ENCODE results near the gene USP9X. TPM values are rescaled to one million over a fixed set of nuclear protein-coding genes. Genes with fewer than 3 reads are reported as not detected.

Gene USP9X
- total and polyA plus RNA-seq, 9 of the 15 experiments (the other 6 are each of a cell fraction or from before 2014, with no cell fraction given), result 10.9 to 47.8 (median 29.5) TPM

DNA sequence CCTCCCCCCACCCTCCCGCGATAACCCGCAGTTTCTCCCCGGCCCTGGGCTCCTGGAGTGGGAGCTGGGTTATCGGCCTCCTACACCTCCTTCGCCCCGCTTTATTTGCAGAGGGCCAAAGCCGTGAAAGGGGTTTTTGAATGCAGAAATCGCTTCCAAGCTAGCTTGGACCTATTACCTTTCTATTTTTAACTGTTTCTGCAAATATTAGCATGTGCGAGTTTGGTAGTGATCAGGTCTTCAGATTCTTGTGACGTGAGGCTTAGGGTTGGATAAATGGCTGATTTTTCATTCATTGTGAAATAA, 1.3 kb downstream of the USP9X start:
- BruUV-seq (replicated peaks), result no TSS peak
- no peaks in the 10 kb centered on the region for H3K9me3 ChIP-seq (replicated peaks; ENCODE audit: control insufficient read depth, insufficient read depth, low read depth, low read length)
- FAIRE-seq (no peak), DNase-seq (ENCODE audit: extremely low read depth in 1 of 4, low spot score in 3 of 4) (peak in 2 of 4 experiments; percentile 78 to 86), ATAC-seq (peak; percentile 66)
- H3K27me3 ChIP-seq (ENCODE audit: control insufficient read depth in 2 of 2, insufficient read depth in 2 of 2, low read length in 2 of 2), result no peaks in the 10 kb centered on the region
- H3K27ac ChIP-seq (ENCODE audit: extremely low read depth, low read depth, low read length), result peak overlapping the region; percentile 100
- peak overlapping the region; percentile 90 for H3K4me3 ChIP-seq
- WGBS (ENCODE audit: insufficient coverage, low coverage, missing lambda C conversion rate), result 0% methylated on average over 11 of the region's 11 CpGs
- H3K9me1 ChIP-seq (ENCODE audit: control insufficient read depth, insufficient read depth, low read length), result no peaks in the 10 kb centered on the region
- peaks cover 33% of the 10 kb centered on the region for H4K20me1 ChIP-seq (replicated peaks; ENCODE audit: control insufficient read depth, insufficient read depth, low read length)
- peak overlapping the region; percentile 85 for H3K4me2 ChIP-seq (ENCODE audit: insufficient read depth, low read length)
- H3K79me2 ChIP-seq (ENCODE audit: control insufficient read depth, insufficient read depth, low read length), result peaks cover 63% of the 10 kb centered on the region
- ChIA-PET POLR2A (interaction anchor here (0.6 to 1.9 kb wide), 7 partner anchors 9 to 212 kb away, joined by 3 to 7 read pairs (median 3); no protein-coding TSS in a partner anchor), CTCF (ENCODE audit: low intra/inter-chr PET ratio) (no interaction called here)
- peak overlapping the region; percentile 91 to 99 for H3K9ac ChIP-seq (ENCODE audit: insufficient read depth in 1 of 2, low read depth in 2 of 2, low read length in 2 of 2)
- H2AFZ ChIP-seq (ENCODE audit: low read depth, low read length), result no peak overlapping the region
- in situ Hi-C loops (cut with MboI) (no loop called here), intact Hi-C loops (cut with micrococcal nuclease) (loop anchor here (5.0 kb wide), 2 partner anchors 59 to 74 kb away; no protein-coding TSS in a partner anchor)
- peaks cover 26% of the 10 kb centered on the region for H3K36me3 ChIP-seq (ENCODE audit: control insufficient read depth, insufficient read depth, low read length)
- peaks cover 11 to 16% of the 10 kb centered on the region in 2 experiments; a peak in 4 of 5 replicates for H3K4me1 ChIP-seq (replicated peaks in 1 of 2; ENCODE audit: control insufficient read depth in 2 of 2, insufficient read depth in 2 of 2, low read length in 2 of 2)
- TF ChIP-seq SMAD1 (IDR thresholded peaks at IDR 0.05; ENCODE audit: low read depth, low read length, partially characterized antibody) (no peak), ZNF778 (CRISPR knock-in tag; IDR thresholded peaks at IDR 0.05) (no peak), HOMEZ (CRISPR knock-in tag; IDR thresholded peaks at IDR 0.05) (no peak), SIRT6 (IDR thresholded peaks at IDR 0.05; ENCODE audit: low read depth, low read length) (no peak), POLR2H (tag; IDR thresholded peaks at IDR 0.05; ENCODE audit: low read depth) (no peak), PRMT5 (CRISPR knock-in tag; IDR thresholded peaks at IDR 0.05) (no peak), SMARCA5 (IDR thresholded peaks at IDR 0.05) (no peak), E2F6 (IDR thresholded peaks at IDR 0.05; ENCODE audit: borderline replicate concordance in 1 of 2, extremely low read depth in 1 of 2, insufficient read depth in 1 of 2, insufficient read length in 1 of 2, low read depth in 1 of 2, low read length in 1 of 2, poor library complexity in 1 of 2, severe bottlenecking in 1 of 2) (no peak), ARID1B (IDR thresholded peaks at IDR 0.05) (peak; percentile 47), MED1 (CRISPR knock-in tag; IDR thresholded peaks at IDR 0.05; ENCODE audit: borderline replicate concordance) (no peak), MYNN (IDR thresholded peaks at IDR 0.05) (no peak), MYNN (CRISPR knock-in tag; IDR thresholded peaks at IDR 0.05) (no peak), DACH1 (IDR thresholded peaks at IDR 0.05; ENCODE audit: partially characterized antibody) (no peak), ZBTB9 (CRISPR knock-in tag; IDR thresholded peaks at IDR 0.05) (no peak), CBFA2T2 (conservative IDR thresholded peaks at IDR 0.05) (0 out of 2 replicates have a peak, but pooled peaks have one; percentile 9)
- TF ChIP-seq, protein P1, sequence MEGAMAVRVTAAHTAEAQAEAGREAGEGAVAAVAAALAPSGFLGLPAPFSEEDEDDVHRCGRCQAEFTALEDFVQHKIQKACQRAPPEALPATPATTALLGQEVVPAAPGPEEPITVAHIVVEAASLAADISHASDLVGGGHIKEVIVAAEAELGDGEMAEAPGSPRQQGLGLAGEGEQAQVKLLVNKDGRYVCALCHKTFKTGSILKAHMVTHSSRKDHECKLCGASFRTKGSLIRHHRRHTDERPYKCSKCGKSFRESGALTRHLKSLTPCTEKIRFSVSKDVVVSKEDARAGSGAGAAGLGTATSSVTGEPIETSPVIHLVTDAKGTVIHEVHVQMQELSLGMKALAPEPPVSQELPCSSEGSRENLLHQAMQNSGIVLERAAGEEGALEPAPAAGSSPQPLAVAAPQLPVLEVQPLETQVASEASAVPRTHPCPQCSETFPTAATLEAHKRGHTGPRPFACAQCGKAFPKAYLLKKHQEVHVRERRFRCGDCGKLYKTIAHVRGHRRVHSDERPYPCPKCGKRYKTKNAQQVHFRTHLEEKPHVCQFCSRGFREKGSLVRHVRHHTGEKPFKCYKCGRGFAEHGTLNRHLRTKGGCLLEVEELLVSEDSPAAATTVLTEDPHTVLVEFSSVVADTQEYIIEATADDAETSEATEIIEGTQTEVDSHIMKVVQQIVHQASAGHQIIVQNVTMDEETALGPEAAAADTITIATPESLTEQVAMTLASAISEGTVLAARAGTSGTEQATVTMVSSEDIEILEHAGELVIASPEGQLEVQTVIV (CRISPR knock-in tag; IDR thresholded peaks at IDR 0.05; ENCODE audit: borderline replicate concordance), result no peak
